Breast epithelium (tissue), 3 donors: ENCODE measurements around the gene RNF220.

Experiments
- CTCF ChIP-seq, 3 donors: fragments of 450-650 bp; IDR thresholded peaks; one replicate each; pipeline ENCODE4 v1.5.1; 2016 to 2017; ENCODE audit warnings: antibody characterized with exemption in 3 of 3, mild to moderate bottlenecking in 3 of 3, moderate library complexity in 3 of 3
- POLR2A ChIP-seq: fragments of 450-650 bp; IDR thresholded peaks from one replicate; pipeline ENCODE4 v1.6.1; 2016; ENCODE audit warnings: antibody characterized with exemption, mild to moderate bottlenecking, moderate library complexity

- TF ChIP-seq POLR2A (no peak), CTCF (IDR thresholded peaks at IDR 0.05) (no peak)
Measured at GRCh38 chr1:44646261-44647110, 241.4 kb downstream of the RNF220 start.
